ENCODE measurements around the gene COL8A2.
A peak's percentile ranks its signal among the peaks of the same experiment; 100 is the strongest.

The COL8A2 gene

GRCh38 chr1:36085686-36086526, 39.1 kb downstream of the COL8A2 start:
- Histone ChIP-seq H3K9me3 (ENCODE audit: control extremely low read depth in 1 of 5, control insufficient read depth in 4 of 5, insufficient read depth in 2 of 5, low read depth in 1 of 5, low read length in 4 of 5) (no peaks in the 10 kb centered on the region), H3K4me3 (ENCODE audit: control insufficient read depth in 1 of 7, extremely low read depth in 1 of 7, insufficient read depth in 4 of 7, low read depth in 2 of 7, low read length in 6 of 7) (no peak overlapping the region), H3K27ac (ENCODE audit: insufficient read depth in 1 of 2, low read depth in 1 of 2, low read length in 2 of 2, poor library complexity in 1 of 2, severe bottlenecking in 2 of 2) (no peak overlapping the region), H3K4me1 (ENCODE audit: control extremely low read depth in 1 of 4, control insufficient read depth in 4 of 4, insufficient read depth in 4 of 4, low read length in 3 of 4) (peaks cover 3 to 29% (median 25%) of the 10 kb centered on the region in 4 experiments), H3K36me3 (ENCODE audit: control insufficient read depth in 4 of 4, insufficient read depth in 4 of 4, low read length in 3 of 4) (peaks cover 0 to under 1% (median 0%) of the 10 kb centered on the region in 4 experiments), H3K27me3 (replicated peaks in 2 of 5; ENCODE audit: control insufficient read depth in 4 of 5, insufficient read depth in 5 of 5, low read length in 4 of 5) (peaks cover 0 to 18% (median 5%) of the 10 kb centered on the region in 5 experiments)
- DNase-seq = no peak
- 96% methylated on average over 21 of the region's 29 CpGs for WGBS (ENCODE audit: insufficient coverage)
- CTCF ChIA-PET = interaction anchor here (1.0 to 1.1 kb wide), 2 partner anchors 43 to 47 kb away, joined by 3 to 5 read pairs; no protein-coding TSS in a partner anchor
- POLR2A ChIA-PET = interaction anchor here (0.6 to 1.6 kb wide), 2 partner anchors 155 to 1429 kb away, joined by 3 read pairs; partner anchors contain the start of genes AGO3 and MEAF6

GRCh38 chr1:36085126-36085525, 39.9 kb downstream of the COL8A2 start:
- CTCF ChIA-PET = no interaction called here

DNA sequence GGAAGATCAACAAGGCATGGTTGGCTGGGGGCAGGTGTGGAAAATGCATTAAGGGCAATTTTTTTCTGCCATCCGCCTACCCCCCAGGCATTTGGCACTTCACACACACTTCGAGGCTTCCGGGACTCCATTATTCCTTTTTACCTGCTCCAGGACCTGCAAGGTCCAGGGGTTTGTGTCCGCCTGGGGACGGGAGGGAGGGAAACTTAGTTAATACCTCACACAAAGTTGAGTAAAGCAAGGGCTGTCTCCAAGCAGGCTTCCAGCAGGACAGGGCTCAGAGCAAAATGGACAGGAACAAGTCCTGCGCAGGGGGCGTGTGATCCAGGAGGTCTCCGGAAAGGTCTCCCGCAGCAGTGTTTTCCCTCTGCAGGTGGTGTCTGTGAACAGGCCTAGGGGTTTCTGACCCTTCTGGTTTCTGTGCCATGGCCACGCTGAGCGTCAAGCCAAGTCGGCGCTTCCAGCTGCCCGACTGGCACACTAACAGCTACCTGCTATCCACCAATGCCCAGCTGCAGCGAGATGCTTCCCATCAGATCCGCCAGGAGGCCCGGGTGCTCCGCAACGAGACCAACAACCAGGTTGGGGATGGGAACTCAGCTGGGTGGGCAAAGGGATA, 40.4 kb downstream of the COL8A2 start:
- H3K27ac ChIP-seq (ENCODE audit: insufficient read depth in 1 of 2, low read depth in 1 of 2, low read length in 2 of 2, poor library complexity in 1 of 2, severe bottlenecking in 2 of 2) = peak overlapping the region in 1 of 2 experiments; percentile 64
- POLR2A ChIA-PET = no interaction called here

More at GRCh38 chr1:36085126-36085525, 39.9 kb downstream of the COL8A2 start:
- DNase-seq = no peak
- POLR2A ChIA-PET = no interaction called here
- 71% methylated on average over 1 of the region's 9 CpGs for WGBS (ENCODE audit: insufficient coverage)
- Histone ChIP-seq H3K36me3 (ENCODE audit: control insufficient read depth in 4 of 4, insufficient read depth in 4 of 4, low read length in 3 of 4) (no peaks in the 10 kb centered on the region), H3K9me3 (ENCODE audit: control extremely low read depth in 1 of 5, control insufficient read depth in 4 of 5, insufficient read depth in 2 of 5, low read depth in 1 of 5, low read length in 4 of 5) (no peaks in the 10 kb centered on the region), H3K4me3 (ENCODE audit: control insufficient read depth in 1 of 7, extremely low read depth in 1 of 7, insufficient read depth in 4 of 7, low read depth in 2 of 7, low read length in 6 of 7) (no peak overlapping the region), H3K27ac (ENCODE audit: insufficient read depth in 1 of 2, low read depth in 1 of 2, low read length in 2 of 2, poor library complexity in 1 of 2, severe bottlenecking in 2 of 2) (no peak overlapping the region), H3K4me1 (ENCODE audit: control extremely low read depth in 1 of 4, control insufficient read depth in 4 of 4, insufficient read depth in 4 of 4, low read length in 3 of 4) (peaks cover 2 to 26% (median 22%) of the 10 kb centered on the region in 4 experiments), H3K27me3 (replicated peaks in 2 of 5; ENCODE audit: control insufficient read depth in 4 of 5, insufficient read depth in 5 of 5, low read length in 4 of 5) (peaks cover 0 to 18% (median 5%) of the 10 kb centered on the region in 5 experiments)

DNA sequence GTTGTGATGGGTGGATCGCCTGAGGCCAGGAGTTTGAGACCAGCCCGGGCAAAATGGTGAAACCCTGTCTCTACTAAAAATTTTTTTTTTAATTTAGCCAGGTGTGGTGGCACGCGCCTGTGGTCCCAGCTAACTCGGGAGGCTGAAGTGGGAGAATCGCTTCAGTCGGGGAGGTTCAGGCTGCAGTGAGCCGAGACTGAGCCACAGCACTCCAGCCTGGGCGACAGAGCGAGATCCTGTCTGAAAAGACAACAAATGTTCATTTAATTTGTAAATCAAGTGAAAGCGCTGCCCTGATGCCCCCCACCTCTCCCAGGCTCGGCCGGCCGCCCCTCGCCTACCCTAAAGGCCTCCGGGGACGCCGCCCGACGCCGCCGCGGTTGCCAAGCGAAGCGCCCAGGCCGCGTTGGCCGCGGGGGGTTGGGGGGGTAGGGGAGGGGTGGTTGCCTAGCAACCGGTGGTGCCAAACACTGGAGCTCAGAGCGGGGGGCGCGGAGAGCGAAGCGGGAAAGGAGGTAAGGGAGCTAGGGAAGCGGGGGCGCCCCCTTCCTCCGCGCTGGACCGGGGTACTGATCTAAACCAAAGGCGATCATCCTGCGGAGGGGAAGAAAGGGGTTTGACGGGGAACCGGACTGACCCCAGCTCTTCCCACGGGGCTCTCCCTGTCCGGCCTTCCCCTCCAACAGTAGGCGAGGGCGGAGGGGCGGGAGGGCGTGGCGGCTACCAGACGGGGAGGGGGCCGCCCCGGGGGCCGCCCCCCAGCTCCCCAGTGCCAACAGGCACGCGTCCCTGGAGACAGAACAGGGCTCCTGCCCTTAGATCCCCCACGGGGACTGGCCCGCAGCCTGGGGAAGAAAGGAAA, 41.2 kb downstream of the COL8A2 start, which contains the start of gene TEKT2:
TEKT2 (plus strand) TSS at position 460 of the 862 bp plus-strand sequence. CDS start 828 bp downstream, outside the sequence.
- 21% methylated on average over 36 of the region's 59 CpGs for WGBS (ENCODE audit: insufficient coverage)
- CTCF ChIA-PET = no interaction called here
- no peaks in the 10 kb centered on the region for H3K9me3 ChIP-seq (ENCODE audit: control extremely low read depth in 1 of 5, control insufficient read depth in 4 of 5, insufficient read depth in 2 of 5, low read depth in 1 of 5, low read length in 4 of 5)
- POLR2A ChIA-PET = no interaction called here
- peak within 1 kb of the TSS; percentile 5 to 80 (median 61) for H3K4me3 ChIP-seq (ENCODE audit: control insufficient read depth in 1 of 7, extremely low read depth in 1 of 7, insufficient read depth in 4 of 7, low read depth in 2 of 7, low read length in 6 of 7)
- H3K27me3 ChIP-seq (replicated peaks in 2 of 5; ENCODE audit: control insufficient read depth in 4 of 5, insufficient read depth in 5 of 5, low read length in 4 of 5) = peaks cover 0 to 18% (median 5%) of the 10 kb centered on the region in 5 experiments
- H3K36me3 ChIP-seq (ENCODE audit: control insufficient read depth in 4 of 4, insufficient read depth in 4 of 4, low read length in 3 of 4) = no peaks in the 10 kb centered on the region
- H3K4me1 ChIP-seq (ENCODE audit: control extremely low read depth in 1 of 4, control insufficient read depth in 4 of 4, insufficient read depth in 4 of 4, low read length in 3 of 4) = peaks cover 0 to 16% (median 13%) of the 10 kb centered on the region in 4 experiments
- peak; percentile 68 to 84 (median 78) for DNase-seq
- H3K27ac ChIP-seq (ENCODE audit: insufficient read depth in 1 of 2, low read depth in 1 of 2, low read length in 2 of 2, poor library complexity in 1 of 2, severe bottlenecking in 2 of 2) = peak within 1 kb of the TSS in 1 of 2 experiments; percentile 64

More for the DNA sequence above, 40.4 kb downstream of the COL8A2 start:
- Histone ChIP-seq H3K4me3 (ENCODE audit: control insufficient read depth in 1 of 7, extremely low read depth in 1 of 7, insufficient read depth in 4 of 7, low read depth in 2 of 7, low read length in 6 of 7) (peak overlapping the region; percentile 5 to 80 (median 61)), H3K36me3 (ENCODE audit: control insufficient read depth in 4 of 4, insufficient read depth in 4 of 4, low read length in 3 of 4) (no peaks in the 10 kb centered on the region), H3K9me3 (ENCODE audit: control extremely low read depth in 1 of 5, control insufficient read depth in 4 of 5, insufficient read depth in 2 of 5, low read depth in 1 of 5, low read length in 4 of 5) (no peaks in the 10 kb centered on the region), H3K4me1 (ENCODE audit: control extremely low read depth in 1 of 4, control insufficient read depth in 4 of 4, insufficient read depth in 4 of 4, low read length in 3 of 4) (peaks cover 0 to 21% (median 17%) of the 10 kb centered on the region in 4 experiments), H3K27me3 (replicated peaks in 2 of 5; ENCODE audit: control insufficient read depth in 4 of 5, insufficient read depth in 5 of 5, low read length in 4 of 5) (peaks cover 0 to 18% (median 5%) of the 10 kb centered on the region in 5 experiments)
- CTCF ChIA-PET = no interaction called here
- DNase-seq = no peak
- WGBS (ENCODE audit: insufficient coverage) = 80% methylated on average over 15 of the region's 19 CpGs

- Histone ChIP-seq H3K4me3 (ENCODE audit: control insufficient read depth in 1 of 7, extremely low read depth in 1 of 7, insufficient read depth in 4 of 7, low read depth in 2 of 7, low read length in 6 of 7) (peak overlapping the region in 2 of 7 experiments; percentile 71 to 80), H3K9me3 (ENCODE audit: control extremely low read depth in 1 of 5, control insufficient read depth in 4 of 5, insufficient read depth in 2 of 5, low read depth in 1 of 5, low read length in 4 of 5) (no peaks in the 10 kb centered on the region), H3K27ac (ENCODE audit: insufficient read depth in 1 of 2, low read depth in 1 of 2, low read length in 2 of 2, poor library complexity in 1 of 2, severe bottlenecking in 2 of 2) (no peak overlapping the region), H3K27me3 (replicated peaks in 2 of 5; ENCODE audit: control insufficient read depth in 4 of 5, insufficient read depth in 5 of 5, low read length in 4 of 5) (peaks cover 0 to 18% (median 5%) of the 10 kb centered on the region in 5 experiments), H3K4me1 (ENCODE audit: control extremely low read depth in 1 of 4, control insufficient read depth in 4 of 4, insufficient read depth in 4 of 4, low read length in 3 of 4) (peaks cover 0 to 14% (median 10%) of the 10 kb centered on the region in 4 experiments), H3K36me3 (ENCODE audit: control insufficient read depth in 4 of 4, insufficient read depth in 4 of 4, low read length in 3 of 4) (no peaks in the 10 kb centered on the region)
- WGBS (ENCODE audit: insufficient coverage) = 93% methylated on average over 9 of the region's 13 CpGs
- ChIA-PET POLR2A (no interaction called here), CTCF (no interaction called here)
- no peak for DNase-seq
Measured at GRCh38 chr1:36083219-36083618, 41.8 kb downstream of the COL8A2 start.

DNA sequence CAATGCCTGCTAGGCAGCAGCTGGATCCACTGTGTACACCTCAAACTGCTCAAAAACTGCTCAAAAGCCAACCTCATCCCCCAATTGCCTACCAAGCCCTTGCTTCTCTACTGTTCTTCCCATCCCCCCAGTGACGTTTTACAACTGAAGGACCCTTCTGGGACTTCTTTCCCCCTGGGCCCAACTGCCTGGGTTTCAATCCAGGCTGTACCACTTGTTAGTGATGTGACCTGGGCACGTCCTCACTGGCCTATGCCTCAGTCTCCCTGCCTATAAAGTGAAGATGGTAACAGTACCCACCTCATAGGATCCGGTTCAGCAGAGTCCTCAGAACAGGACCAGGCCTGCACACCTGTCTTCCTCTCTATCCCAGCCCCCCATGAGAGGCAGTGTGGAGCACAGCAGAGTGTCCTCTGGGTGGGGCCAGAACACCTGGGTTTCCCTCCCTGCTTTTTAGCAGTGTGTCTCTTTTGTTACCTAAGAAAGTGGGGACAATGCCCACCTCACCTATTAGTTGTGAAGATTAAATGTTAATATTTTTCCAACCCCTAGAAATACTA, 43.0 kb downstream of the COL8A2 start:
- POLR2A ChIA-PET = no interaction called here
- 100% methylated on average over 1 of the region's 3 CpGs for WGBS (ENCODE audit: insufficient coverage)
- Histone ChIP-seq H3K36me3 (ENCODE audit: control insufficient read depth in 4 of 4, insufficient read depth in 4 of 4, low read length in 3 of 4) (no peaks in the 10 kb centered on the region), H3K4me3 (ENCODE audit: control insufficient read depth in 1 of 7, extremely low read depth in 1 of 7, insufficient read depth in 4 of 7, low read depth in 2 of 7, low read length in 6 of 7) (no peak overlapping the region), H3K27me3 (replicated peaks in 2 of 5; ENCODE audit: control insufficient read depth in 4 of 5, insufficient read depth in 5 of 5, low read length in 4 of 5) (peaks cover 0 to 18% (median 5%) of the 10 kb centered on the region in 5 experiments), H3K9me3 (ENCODE audit: control extremely low read depth in 1 of 5, control insufficient read depth in 4 of 5, insufficient read depth in 2 of 5, low read depth in 1 of 5, low read length in 4 of 5) (no peaks in the 10 kb centered on the region), H3K4me1 (ENCODE audit: control extremely low read depth in 1 of 4, control insufficient read depth in 4 of 4, insufficient read depth in 4 of 4, low read length in 3 of 4) (peaks cover 0 to 11% (median 8%) of the 10 kb centered on the region in 4 experiments), H3K27ac (ENCODE audit: insufficient read depth in 1 of 2, low read depth in 1 of 2, low read length in 2 of 2, poor library complexity in 1 of 2, severe bottlenecking in 2 of 2) (no peak overlapping the region)
- DNase-seq = no peak
- CTCF ChIA-PET = no interaction called here

Data from common myeloid progenitor, CD34-positive (primary cell).